ENCODE measurements around the gene CR1. TPM values are rescaled to one million over a fixed set of nuclear protein-coding genes. Genes with fewer than 3 reads are reported as not detected.

The CR1 gene
- total and polyA plus RNA-seq, 2 of the 4 experiments (the other 2 are of a cell fraction), result not detected

- H2AFZ ChIP-seq (replicated peaks; ENCODE audit: low read length, poor library complexity), result no peak overlapping the region
- no peak for DNase-seq
- H4K8ac ChIP-seq (ENCODE audit: low read depth in 2 of 2, low read length in 2 of 2), result no peak overlapping the region
- H3K18ac ChIP-seq (ENCODE audit: low read depth, low read length), result no peak overlapping the region
- no peak overlapping the region for H3K23ac ChIP-seq (ENCODE audit: low read depth, low read length)
- no peak overlapping the region for H3K9ac ChIP-seq (ENCODE audit: low read depth, low read length)
- no peak overlapping the region for H3K4ac ChIP-seq (ENCODE audit: low read depth, low read length)
- no peaks in the 10 kb centered on the region for H3K9me3 ChIP-seq (ENCODE audit: control insufficient read depth, insufficient read depth, low read length)
- no peak overlapping the region for H2AK5ac ChIP-seq (ENCODE audit: low read depth, low read length)
- H3K56ac ChIP-seq (ENCODE audit: extremely low read depth, insufficient read depth, low read length), result no peak overlapping the region
- no peak overlapping the region for H3K14ac ChIP-seq (replicated peaks; ENCODE audit: low read depth, low read length)
- dilution Hi-C loops (cut with HindIII; ENCODE audit: low sequenced_read_pairs, unreplicated experiment), result no loop called here
- no peaks in the 10 kb centered on the region for H3K9me1 ChIP-seq (ENCODE audit: insufficient read depth, low read length)
- POLR2A ChIA-PET (ENCODE audit: unreplicated experiment), result no interaction called here
- intact Hi-C loops (cut with micrococcal nuclease), result no loop called here
- no peak for ATAC-seq (ENCODE audit: low read depth)
- H2BK15ac ChIP-seq (ENCODE audit: low read depth, low read length), result no peak overlapping the region
- H3K4me1 ChIP-seq (ENCODE audit: control insufficient read depth, insufficient read depth, low read length), result no peaks in the 10 kb centered on the region
- H3K36me3 ChIP-seq (ENCODE audit: control insufficient read depth, insufficient read depth, low read length), result no peaks in the 10 kb centered on the region
- WGBS, 2 experiments (ENCODE audit: extremely low coverage in 2 of 2, insufficient read length in 1 of 2), result 33% methylated on average over 1 of the region's 3 CpGs; no CpG with 5 or more reads in 1 of the 2 experiments
- no peak overlapping the region for H4K5ac ChIP-seq (ENCODE audit: low read depth, low read length)
- no peaks in the 10 kb centered on the region for H4K20me1 ChIP-seq (ENCODE audit: insufficient read depth, low read length)
- no peak overlapping the region for H2BK120ac ChIP-seq (ENCODE audit: low read depth, low read length)
- no TSS peak for BruUV-seq (replicated peaks)
- no peak overlapping the region for H2BK5ac ChIP-seq (ENCODE audit: low read depth, low read length, poor library complexity, severe bottlenecking)
- no peak overlapping the region for H4K91ac ChIP-seq (ENCODE audit: insufficient read depth, low read depth, low read length)
- in situ Hi-C loops (cut with MboI; ENCODE audit: low sequenced_read_pairs), result no loop called here
- no peak overlapping the region for H2AK9ac ChIP-seq (replicated peaks; ENCODE audit: low read depth, low read length, poor library complexity)
- CTCF ChIA-PET, result no interaction called here
- no peak overlapping the region for H3K4me2 ChIP-seq (ENCODE audit: low read depth, low read length)
- no peak overlapping the region for H3K27ac ChIP-seq (ENCODE audit: insufficient read depth, low read length)
- H3K79me1 ChIP-seq (ENCODE audit: low read depth in 1 of 2, low read length in 2 of 2), result no peaks in the 10 kb centered on the region
- no peak for TF ChIP-seq SMC3 (IDR thresholded peaks at IDR 0.05; ENCODE audit: low read depth, low read length)
- no peak for TF ChIP-seq MAZ (IDR thresholded peaks at IDR 0.05; ENCODE audit: borderline replicate concordance, low read depth, low read length)
- TF ChIP-seq BHLHE40 (IDR thresholded peaks at IDR 0.05; ENCODE audit: low read depth, low read length), result no peak
- no peak for TF ChIP-seq FOS (IDR thresholded peaks at IDR 0.05; ENCODE audit: low read depth, low read length)
- no peak for TF ChIP-seq CEBPB (IDR thresholded peaks at IDR 0.05; ENCODE audit: low read depth, low read length)
- TF ChIP-seq RAD21 (IDR thresholded peaks at IDR 0.05; ENCODE audit: low read length), result no peak
- no peak for TF ChIP-seq ELK1 (IDR thresholded peaks at IDR 0.05; ENCODE audit: borderline replicate concordance, low read depth, low read length)
- TF ChIP-seq MXI1 (IDR thresholded peaks at IDR 0.05; ENCODE audit: borderline replicate concordance, low read depth, low read length), result no peak
- no peak for TF ChIP-seq RCOR1 (IDR thresholded peaks at IDR 0.05; ENCODE audit: insufficient replicate concordance, low read length)
- TF ChIP-seq POLR2A (IDR thresholded peaks at IDR 0.05; ENCODE audit: low read depth, low read length), result no peak
- TF ChIP-seq RFX5 (IDR thresholded peaks at IDR 0.05; ENCODE audit: low read depth, low read length), result no peak
- TF ChIP-seq USF2 (IDR thresholded peaks at IDR 0.05; ENCODE audit: low read depth, low read length), result no peak
- no peak for TF ChIP-seq CHD1 (IDR thresholded peaks at IDR 0.05; ENCODE audit: low read depth, low read length)
- TF ChIP-seq MAFK (IDR thresholded peaks at IDR 0.05; ENCODE audit: low read depth, low read length), result no peak
- TF ChIP-seq NFE2L2 (IDR thresholded peaks at IDR 0.05; ENCODE audit: low read depth, low read length), result no peak
- no peak overlapping the region for H2BK20ac ChIP-seq (ENCODE audit: low read depth, low read length)
- no peak overlapping the region for H3K4me3 ChIP-seq (ENCODE audit: insufficient read depth, low read depth, low read length)
- peaks cover 18% of the 10 kb centered on the region for H3K27me3 ChIP-seq (ENCODE audit: control insufficient read depth, insufficient read depth, low read length)
Observed at GRCh38 chr1:207670192-207670591, 174.2 kb downstream of the CR1 start.

Measured in IMR-90 (cell line).